NT2/D1 (cell line): ENCODE data around the gene MAST1.

Experiments
- SUZ12 ChIP-seq: IDR thresholded peaks from 2 replicates; pipeline ENCODE4 v1.6.1; 2011; ENCODE audit not compliant: insufficient read length, insufficient read depth; ENCODE audit errors: extremely low read depth
- YY1 ChIP-seq: IDR thresholded peaks from 2 replicates; pipeline ENCODE4 v1.6.1; 2011; ENCODE audit not compliant: insufficient read length, insufficient read depth

GRCh38 chr19:12881172-12881808 is 43.0 kb downstream of the MAST1 start, which contains the start of gene DNASE2:
- TF ChIP-seq YY1 (no peak), SUZ12 (no peak)
